HUDEP-2 (cell line): ENCODE measurements around the gene GNAI3.

Source experiments
- DNase-seq, 76 experiments: peaks; one replicate each; lab custom pipeline; 2025; ENCODE audit not compliant: unreplicated experiment in 76 of 76; lab: John Stamatoyannopoulos, UW

GNAI3 gene

DNA sequence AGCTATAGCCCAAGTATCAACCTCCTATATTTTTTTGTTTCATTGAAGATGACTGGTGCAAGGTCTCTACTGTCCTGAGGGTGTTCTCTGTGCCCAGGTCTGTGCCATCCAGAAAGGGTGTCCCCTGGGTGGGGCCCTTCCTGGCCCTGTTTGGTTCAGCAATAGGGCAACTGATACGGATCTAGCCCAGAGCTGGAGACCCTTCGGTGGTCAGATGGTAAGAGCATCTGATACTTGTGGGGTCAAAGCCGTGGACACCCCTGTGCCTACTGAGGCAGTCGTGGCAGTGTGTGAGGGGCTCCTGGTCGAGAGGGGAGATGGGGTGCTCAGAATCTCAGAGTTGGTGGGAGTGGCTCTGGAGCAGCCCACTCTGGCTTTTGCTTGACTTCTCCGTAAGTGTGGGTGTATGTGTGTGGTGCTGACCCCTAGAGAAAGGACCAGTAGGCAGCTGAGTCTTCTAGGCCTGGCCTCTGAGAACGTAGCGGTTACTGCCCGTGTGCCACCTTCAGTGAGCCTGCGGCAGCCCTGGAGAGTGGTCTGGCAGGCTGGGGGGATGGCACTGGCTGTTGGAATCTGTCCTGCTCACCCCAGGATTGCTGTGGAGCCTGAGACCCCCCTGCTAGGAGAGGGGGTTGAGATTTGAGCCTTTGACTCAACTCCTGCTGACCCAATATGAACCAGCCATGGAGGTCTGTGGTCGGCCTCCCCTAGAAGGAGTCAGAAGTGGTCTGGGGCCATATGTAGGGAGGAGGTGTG is 73.9 kb downstream of the GNAI3 start:
- DNase-seq: no peak

DNA sequence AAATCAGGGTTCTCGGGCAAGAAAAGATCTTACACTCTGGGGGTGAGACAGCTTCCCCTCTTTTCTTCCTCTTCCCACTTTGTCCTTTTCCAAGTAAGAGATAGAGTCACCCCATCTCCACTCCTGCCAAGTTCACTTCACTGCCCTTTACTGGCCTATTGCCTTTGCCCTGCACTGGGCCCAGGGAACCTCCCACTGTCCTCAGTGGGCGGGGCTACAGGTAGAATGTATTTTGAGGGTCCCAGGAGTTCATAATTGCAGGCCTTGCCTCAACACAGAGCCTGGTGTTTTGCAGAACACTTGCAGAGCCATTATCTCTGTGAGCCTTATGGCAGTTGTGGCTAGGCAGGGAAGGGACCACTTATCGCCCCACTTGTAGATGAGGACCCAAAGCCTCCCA is 74.5 kb downstream of the GNAI3 start:
- DNase-seq: peak in 37 of 76 experiments; percentile 9 to 62 (median 33)

DNA sequence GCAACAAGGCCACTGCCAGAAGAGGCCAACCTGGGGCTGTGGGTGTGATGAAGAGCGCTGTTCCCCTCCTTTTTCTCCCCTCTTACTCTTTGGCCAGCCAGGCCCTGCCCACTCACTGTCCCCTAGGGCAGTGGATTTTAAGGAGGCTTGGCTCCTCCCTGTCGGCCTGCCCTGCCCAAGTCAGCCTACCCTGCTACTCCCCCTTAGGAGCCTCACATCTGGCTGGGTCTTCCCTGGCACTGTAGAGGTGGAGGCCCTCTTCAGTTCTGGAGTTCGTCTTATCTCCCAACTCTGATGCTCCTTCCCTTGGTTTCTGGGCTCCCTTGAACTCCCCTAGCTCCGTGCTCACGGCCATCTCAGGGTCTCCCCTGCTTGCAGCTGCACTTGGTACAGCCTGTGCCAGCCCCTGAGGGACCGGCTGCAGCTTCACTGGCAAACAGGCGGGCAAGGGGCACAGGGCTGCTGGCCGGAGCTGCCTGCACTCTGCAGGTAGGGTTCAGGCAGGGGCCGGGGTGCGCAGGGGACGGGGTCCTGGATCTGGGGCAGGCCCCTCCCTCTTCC is 75.3 kb downstream of the GNAI3 start:
- peak in 41 of 76 experiments; percentile 13 to 70 (median 30) for DNase-seq

DNA sequence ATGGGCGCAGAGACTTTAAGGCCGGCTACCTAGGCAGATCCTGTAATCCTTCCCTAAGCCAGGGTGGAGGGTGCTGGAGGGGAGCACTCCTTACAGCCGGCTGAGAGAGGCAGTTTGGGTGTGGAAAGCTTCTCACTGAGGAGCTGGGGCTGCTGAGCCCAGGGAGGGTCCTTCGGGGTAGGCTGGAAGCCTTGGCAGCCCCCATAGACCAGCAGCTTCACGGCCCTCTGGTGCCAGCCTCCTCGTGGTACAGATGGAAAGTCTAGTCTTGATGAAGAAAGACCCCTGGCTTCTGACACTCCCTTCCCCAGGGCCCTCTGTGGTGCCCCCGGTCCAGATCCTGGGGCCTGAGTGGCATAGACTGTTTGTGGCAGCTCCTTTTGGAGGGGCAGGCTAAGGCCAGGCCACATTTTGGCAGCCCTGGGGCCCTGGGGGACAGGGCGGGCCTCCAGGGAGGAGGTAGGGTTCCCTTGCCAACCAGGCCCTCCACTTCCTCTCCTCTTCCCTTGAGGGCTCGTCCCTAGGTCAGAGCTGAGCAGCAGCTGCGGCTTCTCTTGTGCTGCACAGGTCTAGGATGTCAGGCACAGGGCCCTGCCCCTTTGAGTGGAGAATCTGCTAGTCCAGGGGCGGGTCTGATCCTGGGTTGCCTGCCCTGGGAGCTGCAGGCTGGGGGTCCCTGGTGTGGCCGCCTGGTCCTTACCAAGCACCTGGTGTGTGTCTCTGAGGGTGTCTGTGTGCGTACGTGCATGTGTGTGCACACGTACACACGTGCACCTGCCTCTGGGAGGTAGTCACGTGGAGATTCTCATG is 76.0 kb downstream of the GNAI3 start:
- DNase-seq: peak in 9 of 76 experiments; percentile 11 to 37 (median 21)

DNA sequence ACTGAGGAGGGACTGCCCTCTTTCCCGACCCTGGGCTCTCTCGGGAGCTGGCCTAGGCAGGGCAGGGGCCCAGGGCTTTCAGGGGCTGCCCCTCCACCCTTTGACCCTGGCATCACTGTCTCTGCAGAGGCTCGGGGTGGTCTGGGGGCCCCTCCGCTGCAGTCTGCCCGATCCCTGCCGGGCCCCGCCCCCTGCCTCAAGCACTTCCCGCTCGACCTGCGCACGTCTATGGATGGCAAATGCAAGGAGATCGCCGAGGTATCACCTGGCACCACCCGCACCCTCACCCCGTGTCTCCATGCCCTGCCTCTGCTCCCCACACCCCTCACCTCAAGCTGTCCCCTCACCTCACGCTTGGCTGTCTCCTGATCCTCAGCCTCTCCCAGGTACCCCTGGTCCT is 76.8 kb downstream of the GNAI3 start:
- DNase-seq: no peak

DNA sequence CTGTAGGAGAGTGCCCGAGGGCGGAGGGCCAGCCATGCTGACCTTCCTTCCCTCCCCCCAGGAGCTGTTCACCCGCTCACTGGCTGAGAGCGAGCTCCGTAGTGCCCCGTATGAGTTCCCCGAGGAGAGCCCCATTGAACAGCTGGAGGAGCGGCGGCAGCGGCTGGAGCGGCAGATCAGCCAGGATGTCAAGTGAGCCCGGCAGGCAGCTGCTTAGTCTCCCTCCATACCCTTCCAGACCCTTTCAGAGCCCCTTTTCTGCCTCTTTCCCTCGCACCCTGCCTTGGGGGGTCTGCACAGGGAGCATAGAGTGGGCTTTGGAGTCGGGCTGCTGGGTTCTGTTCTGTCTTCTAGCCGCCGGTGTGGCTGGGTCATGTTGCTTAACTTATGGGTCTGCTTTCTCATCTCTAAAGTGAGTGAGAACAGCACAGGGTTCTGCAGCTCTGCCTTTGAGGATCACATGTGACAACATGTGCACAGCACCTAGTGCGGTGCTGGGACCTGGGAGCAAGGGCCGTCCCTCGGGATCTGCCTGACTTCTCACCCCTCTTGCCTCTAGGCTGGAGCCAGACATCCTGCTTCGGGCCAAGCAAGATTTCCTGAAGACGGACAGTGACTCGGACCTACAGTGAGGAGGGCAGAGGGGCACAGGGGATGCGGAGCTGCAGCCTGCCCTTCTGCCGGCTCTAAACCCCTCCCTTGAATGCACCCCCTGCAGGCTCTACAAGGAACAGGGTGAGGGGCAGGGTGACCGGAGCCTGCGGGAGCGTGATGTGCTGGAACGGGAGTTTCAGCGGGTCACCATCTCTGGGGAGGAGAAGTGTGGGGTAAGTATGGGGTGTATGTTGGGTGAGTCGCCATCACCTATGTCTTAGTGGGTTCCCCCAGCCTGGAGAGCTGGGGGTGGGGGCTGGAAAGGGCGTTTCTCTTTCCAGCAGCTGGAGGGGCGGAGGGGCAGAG is 77.5 kb downstream of the GNAI3 start:
- DNase-seq: no peak

DNA sequence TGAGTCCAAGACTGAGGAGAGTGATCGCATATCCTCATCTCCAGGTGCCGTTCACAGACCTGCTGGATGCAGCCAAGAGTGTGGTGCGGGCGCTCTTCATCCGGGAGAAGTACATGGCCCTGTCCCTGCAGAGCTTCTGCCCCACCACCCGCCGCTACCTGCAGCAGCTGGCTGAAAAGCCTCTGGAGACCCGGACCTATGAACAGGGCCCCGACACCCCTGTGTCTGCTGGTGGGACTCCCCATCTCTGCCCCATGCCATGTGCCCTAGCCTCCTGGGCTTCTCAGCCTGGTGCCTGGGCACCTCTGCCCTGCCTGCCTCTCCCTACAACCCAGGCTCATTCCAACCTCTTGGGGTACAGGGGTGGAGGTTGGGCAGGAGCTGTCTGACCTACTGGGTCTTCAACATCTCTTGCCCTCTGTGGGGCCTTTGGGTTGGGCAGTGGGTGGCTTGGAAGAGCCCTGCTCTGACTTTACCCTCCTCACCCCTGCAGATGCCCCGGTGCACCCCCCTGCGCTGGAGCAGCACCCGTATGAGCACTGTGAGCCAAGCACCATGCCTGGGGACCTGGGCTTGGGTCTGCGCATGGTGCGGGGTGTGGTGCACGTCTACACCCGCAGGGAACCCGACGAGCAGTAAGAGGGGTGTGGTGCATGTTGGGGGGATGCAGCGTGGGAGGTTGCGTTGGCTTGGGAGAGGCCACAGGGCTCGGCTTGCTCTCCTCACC is 78.4 kb downstream of the GNAI3 start:
- no peak for DNase-seq

DNA sequence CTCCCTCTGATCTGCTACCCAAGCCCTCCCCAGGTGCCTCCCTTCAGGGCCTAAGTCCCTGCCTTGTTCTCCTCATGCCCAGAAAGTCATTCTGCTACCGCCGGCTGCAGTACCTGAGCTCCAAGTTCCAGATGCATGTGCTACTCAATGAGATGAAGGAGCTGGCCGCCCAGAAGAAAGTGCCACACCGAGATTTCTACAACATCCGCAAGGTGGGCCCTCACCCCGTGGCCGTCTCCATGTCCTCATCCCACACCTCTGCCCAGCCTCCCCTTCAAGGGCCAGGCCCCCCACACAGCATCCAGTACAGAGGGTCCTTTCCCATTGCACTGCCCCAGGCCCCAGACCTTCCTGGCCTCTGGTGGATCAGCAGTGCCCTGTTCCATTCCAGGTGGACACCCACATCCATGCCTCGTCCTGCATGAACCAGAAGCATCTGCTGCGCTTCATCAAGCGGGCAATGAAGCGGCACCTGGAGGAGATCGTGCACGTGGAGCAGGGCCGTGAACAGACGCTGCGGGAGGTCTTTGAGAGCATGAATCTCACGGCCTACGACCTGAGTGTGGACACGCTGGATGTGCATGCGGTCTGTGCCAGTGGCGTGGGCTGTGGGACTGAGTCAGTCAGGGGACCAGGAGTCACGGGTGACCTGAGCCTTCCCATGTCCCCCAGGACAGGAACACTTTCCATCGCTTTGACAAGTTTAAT is 79.4 kb downstream of the GNAI3 start:
- DNase-seq: no peak

DNA sequence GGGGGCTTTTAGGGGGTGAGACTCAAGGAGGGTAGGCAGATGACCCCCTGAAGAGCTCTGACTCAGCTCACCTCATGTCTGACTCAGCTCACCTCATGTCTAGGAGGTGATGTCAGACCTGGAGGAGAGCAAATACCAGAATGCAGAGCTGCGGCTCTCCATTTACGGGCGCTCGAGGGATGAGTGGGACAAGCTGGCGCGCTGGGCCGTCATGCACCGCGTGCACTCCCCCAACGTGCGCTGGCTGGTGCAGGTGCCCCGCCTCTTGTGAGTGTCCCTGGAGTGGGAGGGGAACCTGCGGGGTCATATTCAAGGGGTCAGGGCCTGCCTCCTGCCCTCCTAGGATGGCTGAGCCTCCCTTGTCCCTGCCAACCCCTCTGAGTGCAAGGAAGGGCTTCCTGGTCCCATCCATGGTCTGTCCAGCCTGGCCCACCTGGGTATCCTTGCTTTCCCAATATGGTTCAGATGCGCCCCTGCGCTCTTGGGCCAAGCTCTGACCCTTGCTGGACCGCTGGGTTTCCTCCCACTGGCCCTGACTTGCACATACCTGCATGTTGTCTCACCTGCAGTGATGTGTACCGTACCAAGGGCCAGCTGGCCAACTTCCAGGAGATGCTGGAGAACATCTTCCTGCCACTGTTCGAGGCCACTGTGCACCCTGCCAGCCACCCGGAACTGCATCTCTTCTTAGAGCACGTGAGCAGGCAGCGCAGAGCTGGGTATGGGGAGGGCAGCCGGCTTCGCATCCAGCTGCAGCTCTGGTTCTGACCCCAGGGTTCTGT is 80.3 kb downstream of the GNAI3 start:
- no peak for DNase-seq

DNA sequence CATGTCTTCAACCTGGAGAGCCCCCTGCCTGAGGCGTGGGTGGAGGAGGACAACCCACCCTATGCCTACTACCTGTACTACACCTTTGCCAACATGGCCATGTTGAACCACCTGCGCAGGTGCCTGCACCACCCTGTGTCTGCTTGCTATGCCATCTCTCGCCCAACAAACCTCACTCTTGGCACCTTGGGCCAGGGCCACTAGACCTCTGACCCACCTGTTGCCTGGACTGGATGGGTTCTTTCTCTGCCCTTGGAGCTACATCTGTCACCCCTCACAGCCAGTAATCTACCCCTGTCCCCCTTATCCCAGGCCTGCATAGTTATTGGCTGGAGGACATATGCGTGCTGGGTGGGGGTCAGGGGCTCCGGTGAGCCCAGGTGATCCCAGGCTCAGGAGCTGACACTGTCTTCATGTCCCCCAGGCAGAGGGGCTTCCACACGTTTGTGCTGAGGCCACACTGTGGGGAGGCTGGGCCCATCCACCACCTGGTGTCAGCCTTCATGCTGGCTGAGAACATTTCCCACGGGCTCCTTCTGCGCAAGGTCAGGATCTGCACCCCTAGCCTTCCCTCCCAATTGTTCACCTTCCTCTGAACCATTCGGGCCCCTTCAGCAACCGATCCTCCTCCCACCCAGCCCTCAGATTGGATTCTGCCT is 81.1 kb downstream of the GNAI3 start:
- DNase-seq: no peak

DNA sequence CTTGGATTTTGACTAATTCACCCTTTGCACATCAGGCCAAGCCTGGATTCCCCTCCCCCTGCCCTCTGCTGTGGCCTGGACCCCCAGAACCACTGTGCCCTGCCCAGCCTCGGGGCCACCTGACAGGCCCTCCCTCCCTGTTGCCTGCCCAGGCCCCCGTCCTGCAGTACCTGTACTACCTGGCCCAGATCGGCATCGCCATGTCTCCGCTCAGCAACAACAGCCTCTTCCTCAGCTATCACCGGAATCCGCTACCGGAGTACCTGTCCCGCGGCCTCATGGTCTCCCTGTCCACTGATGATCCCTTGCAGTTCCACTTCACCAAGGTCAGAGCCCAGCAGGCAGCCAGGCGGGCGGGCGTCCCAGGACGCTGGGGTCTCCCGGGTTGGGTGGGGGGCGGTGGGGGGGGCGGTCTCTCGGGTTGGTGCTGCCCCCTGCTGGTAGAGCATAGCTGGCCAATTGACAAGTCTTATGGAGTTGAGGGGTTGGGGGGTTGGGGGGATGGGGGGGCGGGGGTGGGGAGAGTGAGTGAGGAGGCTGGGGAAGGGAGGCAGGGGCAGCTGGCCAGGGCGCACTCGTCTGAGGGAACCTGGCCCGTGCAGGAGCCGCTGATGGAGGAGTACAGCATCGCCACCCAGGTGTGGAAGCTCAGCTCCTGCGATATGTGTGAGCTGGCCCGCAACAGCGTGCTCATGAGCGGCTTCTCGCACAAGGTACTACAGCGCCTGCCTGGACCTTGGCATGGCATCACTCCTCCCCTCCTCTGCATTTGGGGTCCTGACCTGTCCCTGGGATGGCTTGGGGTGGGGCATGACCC is 81.9 kb downstream of the GNAI3 start:
- peak in 1 of 76 experiments; percentile 15 for DNase-seq

DNA sequence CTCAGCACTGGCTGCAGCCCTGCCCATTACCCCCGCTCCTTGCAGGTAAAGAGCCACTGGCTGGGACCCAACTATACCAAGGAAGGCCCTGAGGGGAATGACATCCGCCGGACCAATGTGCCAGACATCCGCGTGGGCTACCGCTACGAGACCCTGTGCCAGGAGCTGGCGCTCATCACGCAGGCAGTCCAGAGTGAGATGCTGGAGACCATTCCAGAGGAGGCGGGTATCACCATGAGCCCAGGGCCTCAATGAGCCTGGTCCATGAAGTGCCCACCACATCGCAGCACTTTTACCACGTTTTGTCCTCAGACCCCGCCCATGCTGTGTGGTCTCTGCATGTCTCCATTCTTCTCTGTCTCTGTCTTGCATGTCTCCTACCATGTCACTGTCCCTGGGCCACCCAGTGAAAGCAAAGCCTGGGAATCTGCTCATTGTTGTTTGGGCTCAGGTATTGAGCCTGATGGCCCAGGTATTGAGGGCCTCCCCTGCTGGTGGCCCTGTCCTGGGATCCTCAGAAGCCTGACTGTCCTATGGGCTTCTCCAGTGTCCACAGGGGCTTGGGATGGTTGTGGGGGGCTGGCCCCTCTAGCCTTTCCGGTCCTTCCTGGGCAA is 82.6 kb downstream of the GNAI3 start:
- DNase-seq: no peak

DNA sequence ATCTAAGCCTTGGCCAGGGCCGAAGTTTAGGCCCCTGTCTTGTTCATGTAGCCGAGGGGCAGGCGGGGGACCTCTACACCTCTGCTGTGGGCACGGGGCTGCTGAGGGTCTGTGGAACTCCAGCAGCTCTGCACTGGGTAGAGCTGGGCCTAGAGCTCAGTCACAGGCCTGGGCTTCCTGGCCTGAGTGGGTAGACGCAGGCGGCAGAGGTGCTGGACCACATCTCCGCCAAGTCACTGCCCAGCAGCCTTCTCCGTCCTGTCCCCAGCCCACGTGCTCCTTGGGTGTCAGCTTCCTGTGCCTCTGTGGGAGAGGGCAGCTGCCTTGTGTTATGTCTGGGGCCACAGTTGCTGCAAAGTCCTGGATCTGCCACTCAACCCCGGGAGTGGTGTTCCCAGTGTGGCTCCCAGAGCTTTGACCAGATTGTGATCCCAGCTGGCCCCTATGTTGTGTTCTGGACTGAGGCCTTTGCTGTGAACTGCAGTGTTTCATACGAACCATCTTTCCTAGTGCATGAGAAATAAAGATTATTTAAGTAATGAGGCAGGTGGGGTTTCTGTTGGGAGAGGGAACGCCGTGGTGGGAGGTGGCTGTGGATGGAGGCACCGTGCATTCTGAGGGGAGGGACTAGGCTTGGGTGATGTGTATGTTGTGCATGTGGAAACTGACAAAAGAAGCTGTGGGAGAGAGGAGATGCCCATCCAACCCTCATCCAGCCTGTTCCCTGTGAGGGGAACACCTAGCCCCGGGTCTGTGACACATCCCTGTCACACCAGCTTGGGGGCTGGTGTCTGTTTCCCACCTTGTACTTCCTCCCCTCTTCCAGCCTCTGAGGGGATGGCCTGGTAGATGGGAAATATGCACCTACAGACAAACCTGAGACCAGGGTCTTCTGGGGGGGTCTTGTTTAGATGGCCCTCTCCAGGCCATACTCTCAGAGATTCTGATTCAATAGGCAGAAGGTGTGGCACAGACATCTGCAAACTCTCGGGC is 83.4 kb downstream of the GNAI3 start:
- no peak for DNase-seq

DNA sequence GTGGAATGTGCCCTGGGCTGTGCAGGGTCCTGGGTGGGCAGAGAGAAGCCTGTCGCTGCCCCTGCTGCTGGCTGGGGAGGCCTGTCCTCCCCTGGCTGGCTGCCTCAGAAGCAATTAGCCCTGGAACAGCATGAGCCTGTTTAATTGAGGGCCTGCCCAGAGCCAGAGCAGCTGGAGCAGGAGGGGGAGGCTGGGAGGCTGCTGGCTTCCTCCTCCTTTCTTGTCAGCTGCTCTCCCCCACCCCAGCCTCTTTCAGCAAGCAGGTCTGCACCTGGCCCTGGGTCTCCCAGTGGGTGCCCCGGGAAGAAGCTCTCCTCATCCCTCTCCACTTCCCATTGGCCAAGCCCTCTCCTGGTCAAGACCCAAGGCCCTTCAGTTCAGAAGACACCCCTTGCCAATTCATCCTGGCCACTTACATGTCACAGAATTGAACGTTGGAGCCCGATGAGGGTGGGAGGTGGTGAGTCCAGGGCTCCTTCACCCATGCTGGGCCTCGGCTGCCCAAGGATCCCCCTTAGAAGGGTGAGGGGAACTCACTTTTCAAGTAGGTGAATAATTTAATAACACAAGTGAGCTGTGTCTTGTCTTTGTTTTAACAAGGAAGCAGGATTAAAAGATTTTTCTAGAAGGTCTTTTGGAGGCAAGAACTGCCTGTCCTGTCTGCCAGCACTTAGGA is 84.4 kb downstream of the GNAI3 start:
- DNase-seq: no peak

DNA sequence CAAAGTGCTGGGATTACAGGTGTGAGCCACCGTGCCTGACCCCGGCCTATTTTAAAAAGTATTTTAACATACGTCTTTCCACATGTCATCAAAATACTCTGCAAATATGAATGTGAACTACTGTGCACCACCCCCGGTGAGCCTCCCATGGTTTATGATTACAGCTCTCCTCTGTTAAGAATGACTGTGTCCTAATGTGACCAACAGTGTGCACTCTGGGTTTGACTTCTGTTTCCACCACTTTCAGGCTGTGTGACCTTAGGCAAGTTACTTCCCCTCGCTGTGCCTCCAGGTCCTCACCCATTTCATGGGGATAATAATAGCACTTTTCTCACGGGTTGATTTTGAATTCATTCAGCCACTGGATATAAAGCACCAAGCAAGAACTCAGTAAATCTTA is 85.9 kb downstream of the GNAI3 start:
- no peak for DNase-seq
